Glutamatergic neuron (in vitro differentiated cells): ENCODE results near the gene MAD2L2. TPM values are rescaled to one million over a fixed set of nuclear protein-coding genes. Genes with fewer than 3 reads are reported as not detected.

Experiments used
- DNase-seq: peaks from one replicate; pipeline ENCODE4 v3.0.0; 2022
- H3K27ac Mint-ChIP-seq: one replicate; pipeline ENCODE4 v1.8.0; 2020; ENCODE audit warnings: mild to moderate bottlenecking, mixed read lengths, inconsistent platforms; ENCODE audit not compliant: unreplicated experiment
- H3K27me3 Mint-ChIP-seq: one replicate; pipeline ENCODE4 v1.8.0; 2020; ENCODE audit warnings: mild to moderate bottlenecking, moderate library complexity, mixed read lengths, inconsistent platforms; ENCODE audit not compliant: unreplicated experiment
- H3K36me3 Mint-ChIP-seq: one replicate; pipeline ENCODE4 v1.8.0; 2020; ENCODE audit warnings: mild to moderate bottlenecking, mixed read lengths, inconsistent platforms; ENCODE audit not compliant: unreplicated experiment
- H3K4me1 Mint-ChIP-seq: one replicate; pipeline ENCODE4 v1.8.0; 2020; ENCODE audit warnings: mild to moderate bottlenecking, low read depth, mixed read lengths, inconsistent platforms; ENCODE audit not compliant: unreplicated experiment
- H3K4me3 Mint-ChIP-seq: one replicate; pipeline ENCODE4 v1.8.0; 2020; ENCODE audit warnings: mild to moderate bottlenecking, mixed read lengths, inconsistent platforms; ENCODE audit not compliant: unreplicated experiment
- H3K9me3 Mint-ChIP-seq: one replicate; pipeline ENCODE4 v1.8.0; 2020; ENCODE audit warnings: mild to moderate bottlenecking, moderate library complexity, mixed read lengths, inconsistent platforms; ENCODE audit not compliant: unreplicated experiment
- total RNA-seq: library from RNA; stranded (reverse); fragmentation: NEBNext Ultra II Directional; extraction: Animal tissue kit (Norgen Biotek cat#: 25700); gene quantifications from one replicate; pipeline ENCODE4 v1.2.1, GENCODE V29; 2021; ENCODE audit not compliant: unreplicated experiment
- TF ChIP-seq, protein P1 (sequence below): fragments of 200-600 bp; sonication (generic); IDR thresholded peaks from one replicate; pipeline ENCODE4 v1.5.0; 2021; ENCODE audit not compliant: partially characterized antibody, unreplicated experiment

MAD2L2 gene
- total RNA-seq, 1 donor from 2014 or later: 90.2 TPM

DNA sequence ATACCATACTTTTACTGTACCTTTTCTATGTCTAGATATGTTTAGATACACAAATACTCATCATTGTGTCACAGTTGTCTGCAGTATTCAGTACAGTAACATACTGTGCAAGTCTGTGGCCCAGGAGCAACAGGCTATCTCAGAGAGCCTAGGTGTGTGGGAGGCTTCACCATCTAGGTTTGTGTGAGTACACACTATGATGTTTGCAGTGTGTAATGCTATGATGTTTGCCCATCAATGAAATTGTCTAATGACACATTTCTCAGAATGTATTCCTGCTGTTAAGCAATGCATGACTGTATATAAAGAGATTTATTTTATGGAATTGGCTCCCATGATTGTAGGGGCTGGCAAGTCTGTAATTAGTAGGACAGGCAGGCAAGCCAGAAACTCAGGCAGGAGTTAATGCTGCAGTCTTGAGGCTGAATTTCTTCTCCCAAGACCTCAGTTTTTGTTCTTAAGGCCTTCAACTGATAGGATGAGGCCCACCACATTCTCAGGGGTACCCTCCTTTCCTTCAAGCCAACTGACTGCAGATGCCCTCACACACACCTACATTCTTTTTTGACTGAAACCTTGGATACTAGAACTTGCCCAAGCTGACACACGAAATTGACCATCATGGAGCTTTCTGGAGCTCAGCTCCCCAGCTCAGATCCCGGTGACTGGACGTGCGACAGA, 47.3 kb upstream of the MAD2L2 start:
- TF ChIP-seq, protein P1, sequence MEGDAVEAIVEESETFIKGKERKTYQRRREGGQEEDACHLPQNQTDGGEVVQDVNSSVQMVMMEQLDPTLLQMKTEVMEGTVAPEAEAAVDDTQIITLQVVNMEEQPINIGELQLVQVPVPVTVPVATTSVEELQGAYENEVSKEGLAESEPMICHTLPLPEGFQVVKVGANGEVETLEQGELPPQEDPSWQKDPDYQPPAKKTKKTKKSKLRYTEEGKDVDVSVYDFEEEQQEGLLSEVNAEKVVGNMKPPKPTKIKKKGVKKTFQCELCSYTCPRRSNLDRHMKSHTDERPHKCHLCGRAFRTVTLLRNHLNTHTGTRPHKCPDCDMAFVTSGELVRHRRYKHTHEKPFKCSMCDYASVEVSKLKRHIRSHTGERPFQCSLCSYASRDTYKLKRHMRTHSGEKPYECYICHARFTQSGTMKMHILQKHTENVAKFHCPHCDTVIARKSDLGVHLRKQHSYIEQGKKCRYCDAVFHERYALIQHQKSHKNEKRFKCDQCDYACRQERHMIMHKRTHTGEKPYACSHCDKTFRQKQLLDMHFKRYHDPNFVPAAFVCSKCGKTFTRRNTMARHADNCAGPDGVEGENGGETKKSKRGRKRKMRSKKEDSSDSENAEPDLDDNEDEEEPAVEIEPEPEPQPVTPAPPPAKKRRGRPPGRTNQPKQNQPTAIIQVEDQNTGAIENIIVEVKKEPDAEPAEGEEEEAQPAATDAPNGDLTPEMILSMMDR: no peak
- Mint-ChIP-seq H3K4me1 (peaks cover 6% of the 10 kb centered on the region), H3K4me3 (no peak overlapping the region), H3K9me3 (peaks cover 4% of the 10 kb centered on the region), H3K27me3 (peaks cover 10% of the 10 kb centered on the region), H3K36me3 (no peaks in the 10 kb centered on the region), H3K27ac (no peak overlapping the region)
- DNase-seq: no peak

DNA sequence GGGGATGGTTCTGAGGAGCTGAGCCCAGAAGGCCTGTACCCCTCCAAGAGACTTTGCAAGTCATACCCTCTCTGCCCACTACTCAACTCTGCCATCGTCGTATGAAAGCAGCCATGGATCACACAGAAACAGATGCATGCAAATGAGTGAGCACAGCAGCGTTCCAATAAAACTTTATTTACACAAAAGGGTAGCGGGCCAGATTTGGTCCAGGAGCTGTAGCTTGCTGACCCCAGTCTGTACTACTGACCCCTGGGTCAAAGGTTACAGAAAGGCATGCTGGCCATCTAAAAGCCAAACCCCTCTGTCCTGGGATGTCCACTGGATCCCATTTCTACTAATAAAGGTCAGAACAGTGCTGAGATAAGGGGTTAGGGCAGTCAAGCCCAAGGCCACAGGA, 46.2 kb upstream of the MAD2L2 start:
- peaks cover 4% of the 10 kb centered on the region for H3K9me3 Mint-ChIP-seq
- peaks cover 6% of the 10 kb centered on the region for H3K4me1 Mint-ChIP-seq
- H3K36me3 Mint-ChIP-seq: no peaks in the 10 kb centered on the region
- peaks cover 10% of the 10 kb centered on the region for H3K27me3 Mint-ChIP-seq
- H3K27ac Mint-ChIP-seq: peak overlapping the region; percentile 17
- TF ChIP-seq, protein P1: no peak
- no peak for DNase-seq
- H3K4me3 Mint-ChIP-seq: no peak overlapping the region

DNA sequence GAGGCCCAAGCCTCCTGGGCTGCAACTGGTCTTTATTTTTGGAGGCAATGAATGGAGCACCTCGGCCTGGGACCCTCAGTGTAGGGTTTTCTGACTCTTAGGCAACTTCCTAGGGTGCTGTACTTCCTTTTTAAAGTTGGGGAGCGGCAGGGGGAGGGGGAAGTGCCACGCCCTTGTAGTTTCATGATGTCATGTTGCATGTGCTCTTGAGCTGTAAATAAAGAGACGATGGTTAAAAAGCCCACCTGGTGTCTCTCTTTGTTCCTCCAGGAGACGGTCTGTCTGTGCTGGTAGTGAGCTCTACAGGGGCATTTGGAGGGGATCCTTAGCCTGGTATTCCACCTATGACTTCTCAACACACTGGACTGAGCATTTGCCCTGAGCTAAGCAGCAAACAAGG, 44.7 kb upstream of the MAD2L2 start:
- no peaks in the 10 kb centered on the region for H3K36me3 Mint-ChIP-seq
- peaks cover 4% of the 10 kb centered on the region for H3K9me3 Mint-ChIP-seq
- TF ChIP-seq, protein P1: no peak
- peaks cover 7% of the 10 kb centered on the region for H3K27me3 Mint-ChIP-seq
- H3K4me3 Mint-ChIP-seq: no peak overlapping the region
- DNase-seq: no peak
- H3K4me1 Mint-ChIP-seq: no peaks in the 10 kb centered on the region
- H3K27ac Mint-ChIP-seq: no peak overlapping the region

DNA sequence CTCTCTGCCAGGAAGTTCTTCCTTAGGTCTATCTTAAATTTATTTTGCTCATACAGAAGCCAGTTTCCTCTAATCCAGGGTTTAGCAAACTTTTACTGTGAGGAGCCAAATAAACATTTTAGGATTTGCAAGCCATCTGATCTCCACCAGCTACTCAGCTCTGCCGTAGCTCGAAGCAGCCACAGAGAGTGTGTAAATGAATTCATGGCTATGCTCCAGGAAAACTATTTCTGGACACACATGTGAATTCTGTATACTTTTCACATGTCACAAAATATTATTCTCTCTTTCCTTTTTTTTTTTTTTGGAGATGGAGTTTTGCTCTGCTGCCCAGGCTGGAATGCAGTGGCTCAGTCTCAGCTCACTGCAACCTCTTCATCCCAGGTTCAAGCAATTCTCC, 41.6 kb upstream of the MAD2L2 start:
- Mint-ChIP-seq H3K27ac (no peak overlapping the region), H3K9me3 (peaks cover 6% of the 10 kb centered on the region), H3K36me3 (no peaks in the 10 kb centered on the region), H3K4me3 (no peak overlapping the region), H3K27me3 (no peaks in the 10 kb centered on the region), H3K4me1 (peaks cover 3% of the 10 kb centered on the region)
- TF ChIP-seq, protein P1: no peak
- no peak for DNase-seq

DNA sequence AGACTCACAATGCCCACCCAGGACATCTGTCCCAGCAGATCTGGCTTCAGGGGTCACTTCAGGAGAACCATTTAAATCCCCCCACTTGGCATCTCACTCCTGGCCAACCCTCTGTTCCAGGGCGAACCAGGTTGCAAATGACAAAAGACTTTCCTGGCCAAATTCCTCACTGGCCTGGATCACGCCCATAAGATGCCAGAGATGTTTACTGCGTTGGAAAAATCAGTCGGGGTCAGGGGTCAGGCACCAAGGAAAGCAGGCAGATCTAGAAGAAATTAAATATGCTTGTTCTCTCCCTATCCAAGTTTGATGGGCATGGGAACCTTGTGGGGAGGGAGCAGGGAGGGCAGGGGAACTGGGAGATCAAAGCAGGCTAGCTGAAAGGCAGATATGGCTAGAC, 40.4 kb upstream of the MAD2L2 start:
- H3K4me1 Mint-ChIP-seq: peaks cover 4% of the 10 kb centered on the region
- TF ChIP-seq, protein P1: no peak
- no peak for DNase-seq
- H3K27me3 Mint-ChIP-seq: no peaks in the 10 kb centered on the region
- no peak overlapping the region for H3K4me3 Mint-ChIP-seq
- H3K9me3 Mint-ChIP-seq: peaks cover 6% of the 10 kb centered on the region
- H3K36me3 Mint-ChIP-seq: no peaks in the 10 kb centered on the region
- no peak overlapping the region for H3K27ac Mint-ChIP-seq
